GM23338 (cell line): ENCODE data around the gene CTBP2.

Experiments
- TF ChIP-seq, protein P1 (sequence below), 2 experiments: fragments of 200-600 bp in 1 of 2; sonication (generic) in 1 of 2; conservative IDR thresholded peaks; 2 replicates each; pipeline versions ENCODE4 v1.5.1 to v1.6.1; 2016 to 2017; ENCODE audit warnings: antibody characterized with exemption in 2 of 2, low read depth in 2 of 2, mild to moderate bottlenecking in 2 of 2, moderate library complexity in 1 of 2
- TF ChIP-seq, protein P2 (sequence below): IDR thresholded peaks from 2 replicates; pipeline ENCODE4 v1.6.1; 2016; ENCODE audit warnings: antibody characterized with exemption

DNA sequence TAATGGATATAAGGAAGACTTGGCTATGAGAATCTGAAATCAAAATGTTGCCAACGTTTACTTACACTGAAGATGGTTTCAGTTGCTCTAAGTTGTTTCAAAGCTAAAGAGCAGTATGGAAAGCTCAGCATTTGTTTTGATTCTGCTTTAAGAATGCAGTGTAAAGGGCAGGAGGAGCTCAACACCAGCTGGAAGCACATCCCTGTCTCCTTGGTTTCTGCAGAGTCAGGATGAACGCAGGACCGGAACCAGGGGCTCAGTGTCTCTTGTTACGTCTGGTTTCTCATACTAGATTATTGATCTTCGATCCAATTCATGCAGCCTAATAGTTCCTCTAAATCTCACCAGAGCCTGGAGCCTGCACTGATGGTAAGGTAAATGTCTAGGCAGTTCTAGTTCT, 194.4 kb downstream of the CTBP2 start:
- TF ChIP-seq, protein P1, sequence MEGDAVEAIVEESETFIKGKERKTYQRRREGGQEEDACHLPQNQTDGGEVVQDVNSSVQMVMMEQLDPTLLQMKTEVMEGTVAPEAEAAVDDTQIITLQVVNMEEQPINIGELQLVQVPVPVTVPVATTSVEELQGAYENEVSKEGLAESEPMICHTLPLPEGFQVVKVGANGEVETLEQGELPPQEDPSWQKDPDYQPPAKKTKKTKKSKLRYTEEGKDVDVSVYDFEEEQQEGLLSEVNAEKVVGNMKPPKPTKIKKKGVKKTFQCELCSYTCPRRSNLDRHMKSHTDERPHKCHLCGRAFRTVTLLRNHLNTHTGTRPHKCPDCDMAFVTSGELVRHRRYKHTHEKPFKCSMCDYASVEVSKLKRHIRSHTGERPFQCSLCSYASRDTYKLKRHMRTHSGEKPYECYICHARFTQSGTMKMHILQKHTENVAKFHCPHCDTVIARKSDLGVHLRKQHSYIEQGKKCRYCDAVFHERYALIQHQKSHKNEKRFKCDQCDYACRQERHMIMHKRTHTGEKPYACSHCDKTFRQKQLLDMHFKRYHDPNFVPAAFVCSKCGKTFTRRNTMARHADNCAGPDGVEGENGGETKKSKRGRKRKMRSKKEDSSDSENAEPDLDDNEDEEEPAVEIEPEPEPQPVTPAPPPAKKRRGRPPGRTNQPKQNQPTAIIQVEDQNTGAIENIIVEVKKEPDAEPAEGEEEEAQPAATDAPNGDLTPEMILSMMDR (conservative IDR thresholded peaks at IDR 0.05; ENCODE audit: low read depth in 2 of 2), result no peak
- TF ChIP-seq, protein P2, sequence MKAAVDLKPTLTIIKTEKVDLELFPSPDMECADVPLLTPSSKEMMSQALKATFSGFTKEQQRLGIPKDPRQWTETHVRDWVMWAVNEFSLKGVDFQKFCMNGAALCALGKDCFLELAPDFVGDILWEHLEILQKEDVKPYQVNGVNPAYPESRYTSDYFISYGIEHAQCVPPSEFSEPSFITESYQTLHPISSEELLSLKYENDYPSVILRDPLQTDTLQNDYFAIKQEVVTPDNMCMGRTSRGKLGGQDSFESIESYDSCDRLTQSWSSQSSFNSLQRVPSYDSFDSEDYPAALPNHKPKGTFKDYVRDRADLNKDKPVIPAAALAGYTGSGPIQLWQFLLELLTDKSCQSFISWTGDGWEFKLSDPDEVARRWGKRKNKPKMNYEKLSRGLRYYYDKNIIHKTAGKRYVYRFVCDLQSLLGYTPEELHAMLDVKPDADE, result no peak
